ENCODE results near the gene TMEM270. TPM values are rescaled to one million over a fixed set of nuclear protein-coding genes. Genes with fewer than 3 reads are reported as not detected.

Gene TMEM270
- total RNA-seq, 1 donor from 2014 or later: not detected

- Mint-ChIP-seq H3K9me3 (peaks cover 6% of the 10 kb centered on the region), H3K36me3 (ENCODE audit: low read depth) (no peaks in the 10 kb centered on the region), H3K4me3 (no peak overlapping the region), H3K27ac (ENCODE audit: unreplicated experiment) (no peak overlapping the region), H3K27me3 (ENCODE audit: low read depth) (no peaks in the 10 kb centered on the region), H3K4me1 (no peaks in the 10 kb centered on the region)
- DNase-seq (ENCODE audit: low read depth, low spot score): no peak
- no peak for TF ChIP-seq CTCF (conservative IDR thresholded peaks at IDR 0.05)
Observed at GRCh38 chr7:73901231-73901822, 40.4 kb downstream of the TMEM270 start.

- Mint-ChIP-seq H3K4me3 (no peak overlapping the region), H3K9me3 (peaks cover under 1% of the 10 kb centered on the region), H3K4me1 (no peaks in the 10 kb centered on the region), H3K27ac (ENCODE audit: unreplicated experiment) (no peak overlapping the region), H3K27me3 (ENCODE audit: low read depth) (no peaks in the 10 kb centered on the region), H3K36me3 (ENCODE audit: low read depth) (no peaks in the 10 kb centered on the region)
- no peak for DNase-seq (ENCODE audit: low read depth, low spot score)
- no peak for TF ChIP-seq CTCF (conservative IDR thresholded peaks at IDR 0.05)
Observed at GRCh38 chr7:73901823-73902597, 41.1 kb downstream of the TMEM270 start.

GRCh38 chr7:73903321-73904218 is 42.6 kb downstream of the TMEM270 start:
- no peaks in the 10 kb centered on the region for H3K4me1 Mint-ChIP-seq
- H3K27me3 Mint-ChIP-seq (ENCODE audit: low read depth): no peaks in the 10 kb centered on the region
- H3K4me3 Mint-ChIP-seq: no peak overlapping the region
- no peak overlapping the region for H3K27ac Mint-ChIP-seq (ENCODE audit: unreplicated experiment)
- H3K9me3 Mint-ChIP-seq: no peaks in the 10 kb centered on the region
- no peak for TF ChIP-seq CTCF (conservative IDR thresholded peaks at IDR 0.05)
- H3K36me3 Mint-ChIP-seq (ENCODE audit: low read depth): no peaks in the 10 kb centered on the region
- DNase-seq (ENCODE audit: low read depth, low spot score): no peak

- Mint-ChIP-seq H3K27me3 (ENCODE audit: low read depth) (no peaks in the 10 kb centered on the region), H3K4me1 (no peaks in the 10 kb centered on the region), H3K9me3 (no peaks in the 10 kb centered on the region), H3K4me3 (no peak overlapping the region), H3K36me3 (ENCODE audit: low read depth) (no peaks in the 10 kb centered on the region), H3K27ac (ENCODE audit: unreplicated experiment) (no peak overlapping the region)
- no peak for TF ChIP-seq CTCF (conservative IDR thresholded peaks at IDR 0.05)
- DNase-seq (ENCODE audit: low read depth, low spot score): no peak
Observed at GRCh38 chr7:73904219-73905137, 43.5 kb downstream of the TMEM270 start.

- H3K4me1 Mint-ChIP-seq: no peaks in the 10 kb centered on the region
- DNase-seq (ENCODE audit: low read depth, low spot score): no peak
- no peak overlapping the region for H3K4me3 Mint-ChIP-seq
- no peak for TF ChIP-seq CTCF (conservative IDR thresholded peaks at IDR 0.05)
- H3K27me3 Mint-ChIP-seq (ENCODE audit: low read depth): no peaks in the 10 kb centered on the region
- H3K27ac Mint-ChIP-seq (ENCODE audit: unreplicated experiment): no peak overlapping the region
- H3K36me3 Mint-ChIP-seq (ENCODE audit: low read depth): no peaks in the 10 kb centered on the region
- H3K9me3 Mint-ChIP-seq: no peaks in the 10 kb centered on the region
Observed at GRCh38 chr7:73905360-73905759, 44.4 kb downstream of the TMEM270 start.
